Activated CD4-positive, alpha-beta memory T cell treated with anti-CD3 and anti-CD28 coated beads for 36 hours (primary cell): Measurements from ENCODE around the gene RGS10. TPM values are rescaled to one million over a fixed set of nuclear protein-coding genes. Genes with fewer than 3 reads are reported as not detected.

ENCODE experiments used
- CTCF ChIA-PET: fragments of 350-600 bp; sonication (Branson Sonifier 250); formaldehyde crosslinking; loops from one replicate; lab custom pipeline; 2021; ENCODE audit warnings: antibody characterized with exemption, inconsistent platforms; lab: Charles Lee
- POLR2A ChIA-PET: fragments of 350-600 bp; sonication (Branson Sonifier 250); formaldehyde crosslinking; loops from one replicate; lab custom pipeline; 2021; ENCODE audit warnings: antibody characterized with exemption; lab: Charles Lee
- DNase-seq: peaks from one replicate; pipeline ENCODE4 v3.0.0-alpha.2; 2020
- H3K27ac Mint-ChIP-seq: one replicate; pipeline ENCODE4 v1.8.0; 2021; ENCODE audit warnings: mixed read lengths
- H3K27me3 Mint-ChIP-seq: one replicate; pipeline ENCODE4 v1.8.0; 2021; ENCODE audit warnings: mixed read lengths
- H3K36me3 Mint-ChIP-seq: one replicate; pipeline ENCODE4 v1.8.0; 2021; ENCODE audit warnings: mixed read lengths
- H3K4me1 Mint-ChIP-seq: one replicate; pipeline ENCODE4 v1.8.0; 2021; ENCODE audit warnings: low read depth, mixed read lengths
- H3K4me3 Mint-ChIP-seq: one replicate; pipeline ENCODE4 v1.8.0; 2021; ENCODE audit warnings: mild to moderate bottlenecking, mixed read lengths
- H3K9me3 Mint-ChIP-seq: one replicate; pipeline ENCODE4 v1.8.0; 2021; ENCODE audit warnings: mixed read lengths
- intact Hi-C: fragments of 100-400 bp; cut with micrococcal nuclease; formaldehyde crosslinking; loops from one replicate; pipeline ENCODE4 v1.15.1; 2023
- total RNA-seq, 2 experiments: library from RNA; stranded (reverse); gene quantifications; one replicate each; pipeline ENCODE4 v1.2.3, GENCODE V29; 2021

RGS10 gene
- total RNA-seq, 2 experiments from 2014 or later, result 158 to 173 TPM

DNA sequence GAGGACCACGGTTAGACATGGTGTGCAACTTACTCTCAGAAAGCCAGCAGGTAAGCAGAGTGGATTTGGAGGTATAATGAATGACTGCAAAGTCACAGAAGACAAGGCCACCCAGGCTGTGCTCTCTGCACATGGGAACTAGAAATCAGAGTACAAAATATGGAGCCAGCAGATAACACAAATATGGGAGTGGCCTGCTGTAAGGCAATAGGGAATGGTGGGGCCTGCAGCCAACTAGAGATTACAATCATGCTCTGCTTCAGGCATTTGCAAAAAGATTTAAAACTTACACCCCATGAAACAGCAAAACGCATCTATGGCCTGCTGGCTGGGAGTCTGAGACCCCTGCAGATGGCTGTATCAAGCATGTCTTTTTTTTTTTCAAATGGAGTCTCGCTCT lies 47.0 kb downstream of the RGS10 start:
- Mint-ChIP-seq H3K4me1 (peaks cover 69% of the 10 kb centered on the region), H3K27ac (peak overlapping the region; percentile 6)

DNA sequence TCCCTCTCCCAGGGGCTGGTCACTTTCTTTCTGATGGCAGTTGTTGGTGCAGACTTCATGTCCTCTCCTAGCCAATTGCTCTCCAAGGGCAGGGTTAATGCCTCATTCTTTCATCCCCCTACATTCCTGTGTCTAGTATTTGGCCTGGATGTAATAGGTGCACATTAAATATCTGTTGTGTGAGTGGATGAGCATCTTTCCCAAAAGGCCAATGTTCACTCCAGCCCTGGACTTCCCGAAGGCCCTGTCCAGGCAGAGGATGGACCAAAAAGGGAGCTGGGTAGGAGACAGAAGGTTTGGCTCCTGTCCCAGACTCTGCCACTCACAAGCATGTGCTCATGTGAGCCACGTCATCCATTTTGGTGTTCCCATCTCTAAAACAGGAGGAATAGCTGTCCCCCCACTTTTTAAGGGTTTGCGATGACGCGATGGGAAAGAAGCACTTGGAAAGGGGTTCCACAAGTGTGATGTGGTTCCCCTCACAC lies 47.5 kb downstream of the RGS10 start:
- H3K27me3 Mint-ChIP-seq, result no peaks in the 10 kb centered on the region
- no peak overlapping the region for H3K4me3 Mint-ChIP-seq
- intact Hi-C loops, result no loop called here
- DNase-seq, result no peak
- POLR2A ChIA-PET, result no interaction called here
- peaks cover 68% of the 10 kb centered on the region for H3K4me1 Mint-ChIP-seq
- CTCF ChIA-PET, result interaction anchor here (0.7 to 1.6 kb wide), 5 partner anchors 20 to 296 kb away, joined by 3 to 6 read pairs (median 3); no protein-coding TSS in a partner anchor
- H3K27ac Mint-ChIP-seq, result peak overlapping the region; percentile 59
- no peaks in the 10 kb centered on the region for H3K9me3 Mint-ChIP-seq
- peaks cover 24% of the 10 kb centered on the region for H3K36me3 Mint-ChIP-seq

More for the DNA sequence above, 47.0 kb downstream of the RGS10 start:
- H3K4me3 Mint-ChIP-seq, result no peak overlapping the region
- intact Hi-C loops, result no loop called here
- no peaks in the 10 kb centered on the region for H3K27me3 Mint-ChIP-seq
- H3K9me3 Mint-ChIP-seq, result no peaks in the 10 kb centered on the region
- ChIA-PET POLR2A (no interaction called here), CTCF (interaction anchor here (1.6 kb wide), 1 partner anchor 50 kb away, joined by 6 read pairs; no protein-coding TSS in a partner anchor)
- peaks cover 26% of the 10 kb centered on the region for H3K36me3 Mint-ChIP-seq
- no peak for DNase-seq

DNA sequence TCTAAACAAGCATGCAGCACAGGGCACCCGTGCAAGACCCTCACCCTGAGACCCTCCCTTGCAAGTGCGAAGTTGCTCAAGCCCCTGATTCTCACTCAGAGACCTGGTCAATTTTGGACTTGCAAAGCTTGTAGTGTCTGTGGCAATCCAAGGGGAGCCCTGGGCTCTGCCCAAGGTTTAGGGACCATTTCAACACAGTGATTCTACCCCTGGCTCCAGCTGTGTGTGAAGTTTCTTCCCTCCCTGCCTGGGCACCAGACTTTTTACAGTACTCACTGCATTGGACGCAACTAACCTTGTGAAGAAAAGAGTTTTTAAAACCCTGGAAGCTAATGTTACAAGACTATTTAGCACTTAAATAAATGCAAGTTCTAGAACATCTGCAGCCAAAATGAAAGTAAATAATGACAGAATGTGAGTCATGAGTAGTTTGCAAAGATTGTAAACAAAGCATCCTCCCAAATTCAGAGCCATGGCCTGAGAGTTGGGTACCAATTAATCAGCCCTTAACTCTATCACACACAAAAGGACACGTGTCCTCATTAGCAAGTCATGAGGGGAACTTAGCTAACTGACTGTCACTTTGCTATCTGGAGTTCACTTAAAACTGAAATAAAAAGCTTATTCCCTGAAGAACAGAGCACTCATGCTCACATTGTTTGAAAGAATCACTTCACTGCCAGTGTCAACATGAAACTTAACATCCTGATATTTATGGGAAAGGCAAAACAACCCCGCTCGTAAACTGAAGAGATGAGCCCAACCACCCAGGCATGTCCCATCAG lies 48.1 kb downstream of the RGS10 start:
- ChIA-PET CTCF (interaction anchor here (0.7 to 1.6 kb wide), 5 partner anchors 20 to 295 kb away, joined by 3 to 6 read pairs (median 3); no protein-coding TSS in a partner anchor), POLR2A (interaction anchor here (1.0 to 1.6 kb wide), 2 partner anchors 23 to 48 kb away, joined by 3 to 5 read pairs; partner anchors contain the start of gene RGS10)
- peaks cover 67% of the 10 kb centered on the region for H3K4me1 Mint-ChIP-seq
- intact Hi-C loops, result no loop called here
- no peak for DNase-seq
- H3K36me3 Mint-ChIP-seq, result peaks cover 19% of the 10 kb centered on the region
- H3K27ac Mint-ChIP-seq, result peak overlapping the region; percentile 59
- H3K9me3 Mint-ChIP-seq, result no peaks in the 10 kb centered on the region
- no peaks in the 10 kb centered on the region for H3K27me3 Mint-ChIP-seq
- no peak overlapping the region for H3K4me3 Mint-ChIP-seq

DNA sequence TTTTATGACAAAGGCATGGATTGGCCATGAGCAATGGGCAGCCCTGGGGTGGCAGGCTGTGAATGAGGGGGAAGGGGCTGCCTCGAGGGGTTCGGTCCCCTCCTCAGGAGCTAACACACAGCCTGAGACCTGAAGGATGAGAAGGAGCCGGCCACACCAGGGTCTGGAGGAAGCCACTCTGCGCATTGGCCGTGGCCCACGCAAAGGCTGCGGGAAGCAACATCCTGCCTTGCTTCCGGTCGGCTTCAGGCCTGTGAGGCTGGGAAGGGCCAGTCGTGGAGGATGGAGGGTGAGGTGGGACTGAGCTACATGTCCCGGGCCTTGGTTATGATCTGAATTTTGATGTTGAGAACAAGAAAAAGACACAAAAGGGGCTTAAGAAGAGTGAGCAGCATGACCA lies 49.4 kb downstream of the RGS10 start:
- CTCF ChIA-PET, result no interaction called here
- Mint-ChIP-seq H3K4me1 (peaks cover 62% of the 10 kb centered on the region), H3K4me3 (no peak overlapping the region), H3K9me3 (no peaks in the 10 kb centered on the region), H3K27me3 (no peaks in the 10 kb centered on the region), H3K36me3 (peaks cover 7% of the 10 kb centered on the region), H3K27ac (peak overlapping the region; percentile 31)
- intact Hi-C loops, result no loop called here
- POLR2A ChIA-PET, result interaction anchor here (1.6 kb wide), 1 partner anchor 25 kb away, joined by 5 read pairs; no protein-coding TSS in a partner anchor
- DNase-seq, result peak; percentile 42

DNA sequence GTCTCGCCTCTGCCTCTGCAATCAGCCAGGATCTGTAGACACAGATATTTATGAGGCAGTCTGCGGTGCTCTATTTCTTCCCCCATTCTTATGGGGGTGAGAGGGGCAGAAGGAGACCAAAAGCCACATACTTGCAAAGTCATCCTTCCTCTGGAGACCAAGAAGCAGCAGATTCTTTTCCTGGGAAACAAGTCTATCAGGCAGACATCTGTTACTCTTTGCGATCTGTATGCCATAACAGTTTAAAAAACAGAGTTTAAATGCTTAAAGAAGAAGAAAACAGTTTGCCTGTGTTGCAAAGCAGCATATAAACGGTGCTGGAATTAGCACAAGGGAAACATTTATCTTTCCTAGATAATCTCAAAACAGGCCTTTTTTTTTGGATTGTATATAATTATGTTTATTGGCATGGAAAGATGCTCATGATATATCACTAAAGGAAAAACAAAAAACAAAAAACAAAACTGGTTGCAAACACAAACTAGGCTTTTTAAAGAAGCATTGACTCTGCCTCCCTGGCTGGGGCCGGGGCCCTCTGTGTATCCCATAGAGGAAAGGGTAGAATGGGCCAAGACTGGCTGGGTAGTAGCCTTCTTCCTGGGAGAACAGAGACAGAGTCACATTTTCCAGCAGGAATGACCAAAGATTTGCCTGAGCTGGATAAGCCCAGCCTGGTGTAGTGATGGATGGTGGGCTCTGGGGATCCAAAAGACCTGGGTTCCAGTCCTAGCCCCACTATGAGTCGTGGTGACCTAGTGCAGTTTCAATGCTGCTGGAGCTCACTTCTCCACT lies 50.4 kb downstream of the RGS10 start:
- no peak overlapping the region for H3K4me3 Mint-ChIP-seq
- H3K36me3 Mint-ChIP-seq, result peaks cover 2% of the 10 kb centered on the region
- intact Hi-C loops, result no loop called here
- no peak overlapping the region for H3K27ac Mint-ChIP-seq
- peaks cover 54% of the 10 kb centered on the region for H3K4me1 Mint-ChIP-seq
- CTCF ChIA-PET, result no interaction called here
- H3K27me3 Mint-ChIP-seq, result no peaks in the 10 kb centered on the region
- POLR2A ChIA-PET, result interaction anchor here (0.7 kb wide), 1 partner anchor 91 kb away, joined by 3 read pairs; no protein-coding TSS in a partner anchor
- H3K9me3 Mint-ChIP-seq, result no peaks in the 10 kb centered on the region
- DNase-seq, result no peak

DNA sequence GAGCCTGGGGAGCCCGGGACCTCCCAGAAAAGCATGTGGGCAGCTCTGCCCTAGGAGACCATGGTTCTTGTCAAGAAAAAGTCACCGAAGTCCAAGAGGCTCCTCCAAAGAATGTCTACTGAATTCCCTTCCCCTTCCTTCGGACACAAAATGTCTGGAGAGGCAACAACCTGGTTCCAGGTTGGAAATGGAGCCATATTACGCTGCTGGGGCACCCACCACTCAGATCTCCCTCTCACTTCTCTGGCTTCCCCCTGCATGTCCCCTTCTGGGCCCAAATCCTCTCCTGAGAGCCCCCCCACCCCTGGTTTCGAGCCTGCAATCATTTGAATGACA lies 52.6 kb downstream of the RGS10 start:
- no peaks in the 10 kb centered on the region for H3K9me3 Mint-ChIP-seq
- peaks cover 36% of the 10 kb centered on the region for H3K4me1 Mint-ChIP-seq
- peak overlapping the region; percentile 23 for H3K4me3 Mint-ChIP-seq
- no peak for DNase-seq
- no peaks in the 10 kb centered on the region for H3K36me3 Mint-ChIP-seq
- intact Hi-C loops, result loop anchor here (2.0 to 5.0 kb wide), 3 partner anchors 45 to 283 kb away; partner anchors contain the start of genes GRK5 and TIAL1
- ChIA-PET CTCF (interaction anchor here (0.6 to 4.1 kb wide), 21 partner anchors 10 to 458 kb away, joined by 3 to 29 read pairs (median 4); partner anchors contain the start of genes GRK5 and RGS10), POLR2A (interaction anchor here (0.6 kb wide), 2 partner anchors 9 to 53 kb away, joined by 3 read pairs; partner anchors contain the start of gene RGS10)
- peak overlapping the region; percentile 81 for H3K27ac Mint-ChIP-seq
- no peaks in the 10 kb centered on the region for H3K27me3 Mint-ChIP-seq

DNA sequence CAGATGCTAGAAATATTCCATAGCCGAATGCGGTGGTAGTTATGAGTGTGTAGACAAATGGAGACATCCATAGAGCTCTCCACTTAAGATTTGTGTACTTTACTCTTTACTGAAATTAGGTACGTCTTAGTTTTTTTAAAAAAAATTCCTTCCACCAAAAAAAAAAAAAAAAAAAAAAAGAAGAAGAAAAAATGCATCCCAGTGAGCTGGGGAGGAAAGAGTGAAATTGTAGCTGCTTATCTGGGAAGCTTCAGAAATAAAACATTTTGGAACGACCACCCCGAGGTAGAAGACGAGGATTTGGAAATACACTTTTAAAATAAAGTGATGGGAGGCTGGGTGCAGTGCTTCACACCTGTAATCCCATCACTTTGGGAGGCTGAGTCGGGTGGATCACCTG lies 53.8 kb downstream of the RGS10 start:
- Mint-ChIP-seq H3K4me1 (peaks cover 23% of the 10 kb centered on the region), H3K27me3 (no peaks in the 10 kb centered on the region), H3K4me3 (no peak overlapping the region), H3K36me3 (no peaks in the 10 kb centered on the region), H3K27ac (no peak overlapping the region), H3K9me3 (no peaks in the 10 kb centered on the region)
- ChIA-PET POLR2A (no interaction called here), CTCF (interaction anchor here (1.5 to 4.1 kb wide), 5 partner anchors 12 to 290 kb away, joined by 7 to 29 read pairs (median 17); partner anchors contain the start of genes GRK5 and RGS10)
- intact Hi-C loops, result loop anchor here (2.0 to 5.0 kb wide), 3 partner anchors 44 to 282 kb away; partner anchors contain the start of genes GRK5 and TIAL1
- DNase-seq, result no peak

DNA sequence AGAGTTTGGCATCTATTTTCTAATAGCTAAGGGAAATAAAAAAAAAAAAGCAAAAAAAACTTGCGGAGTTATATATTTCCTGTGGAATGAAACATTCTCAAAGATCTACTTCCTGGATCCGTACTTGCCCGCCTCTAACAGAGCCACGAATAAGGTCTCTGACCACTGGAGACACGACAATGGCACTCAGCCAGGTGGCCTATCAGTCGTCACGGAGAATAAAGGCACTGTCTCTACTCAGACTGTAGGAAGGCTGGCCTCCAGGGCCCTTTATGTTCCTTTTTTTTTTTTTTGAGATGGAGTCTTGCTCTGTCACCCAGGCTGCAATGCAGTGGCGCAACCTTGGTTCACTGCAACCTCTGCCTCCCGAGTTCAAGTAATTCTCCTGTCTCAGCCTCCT lies 58.7 kb downstream of the RGS10 start:
- intact Hi-C loops, result no loop called here
- ChIA-PET POLR2A (no interaction called here), CTCF (no interaction called here)
- Mint-ChIP-seq H3K9me3 (no peaks in the 10 kb centered on the region), H3K4me1 (peaks cover 13% of the 10 kb centered on the region), H3K27ac (no peak overlapping the region), H3K36me3 (no peaks in the 10 kb centered on the region), H3K27me3 (no peaks in the 10 kb centered on the region), H3K4me3 (no peak overlapping the region)
- no peak for DNase-seq

DNA sequence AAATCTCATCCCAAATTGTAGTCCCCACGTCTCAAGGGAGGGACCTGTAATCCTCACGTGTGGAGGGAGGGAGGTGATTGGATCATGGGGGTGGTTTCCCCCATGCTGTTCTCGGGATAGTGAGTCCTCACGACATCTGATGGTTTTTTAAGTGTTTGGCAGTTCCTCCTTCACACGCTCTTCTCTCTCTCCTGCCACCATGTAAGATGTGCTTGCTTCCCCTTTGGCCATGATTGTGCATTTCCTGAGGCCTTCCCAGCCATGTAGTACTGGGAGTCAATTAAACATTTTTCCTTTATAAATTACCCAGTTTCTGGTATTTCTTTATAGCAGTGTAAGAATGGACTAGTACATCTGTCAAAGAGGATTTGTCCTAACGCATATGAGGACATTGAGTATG lies 59.5 kb downstream of the RGS10 start:
- Mint-ChIP-seq H3K4me1 (peaks cover 18% of the 10 kb centered on the region), H3K9me3 (no peaks in the 10 kb centered on the region), H3K27me3 (no peaks in the 10 kb centered on the region), H3K27ac (no peak overlapping the region), H3K36me3 (no peaks in the 10 kb centered on the region), H3K4me3 (no peak overlapping the region)
- intact Hi-C loops, result no loop called here
- CTCF ChIA-PET, result no interaction called here
- DNase-seq, result no peak
- POLR2A ChIA-PET, result no interaction called here

DNA sequence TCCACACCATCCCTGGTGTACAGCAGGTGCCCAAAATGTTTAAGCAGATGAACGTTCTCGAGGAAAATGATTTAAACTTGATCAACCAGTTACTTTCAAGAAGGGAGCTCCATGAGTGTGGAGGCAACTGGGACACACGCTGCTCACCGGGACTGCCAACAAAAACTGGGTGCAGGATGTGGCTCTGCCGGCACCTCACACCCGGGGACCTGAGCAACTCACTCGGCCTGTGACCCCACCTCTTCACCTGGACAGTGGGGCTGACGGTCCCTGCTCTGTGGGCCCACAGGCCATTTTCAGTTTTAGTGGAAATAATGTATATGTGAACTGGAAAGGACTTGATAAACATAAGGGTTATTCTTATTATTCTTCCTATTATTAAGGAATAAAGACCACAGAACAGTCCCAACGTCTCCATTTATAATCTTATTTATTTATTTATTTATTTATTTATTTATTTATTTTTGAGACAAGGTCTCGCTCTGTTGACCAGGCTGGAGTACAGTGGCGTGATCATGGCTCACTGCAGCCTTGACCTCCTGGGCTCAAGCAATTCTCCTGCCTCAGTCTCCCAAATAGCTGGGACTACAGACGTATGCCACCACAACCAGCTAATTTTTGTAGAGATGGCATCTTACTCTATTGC lies 60.6 kb downstream of the RGS10 start:
- Mint-ChIP-seq H3K27ac (no peak overlapping the region), H3K27me3 (no peaks in the 10 kb centered on the region), H3K4me1 (peaks cover 29% of the 10 kb centered on the region), H3K4me3 (no peak overlapping the region), H3K36me3 (no peaks in the 10 kb centered on the region), H3K9me3 (no peaks in the 10 kb centered on the region)
- ChIA-PET POLR2A (no interaction called here), CTCF (interaction anchor here (0.5 to 1.0 kb wide), 2 partner anchors 37 to 94 kb away, joined by 4 read pairs; no protein-coding TSS in a partner anchor)
- intact Hi-C loops, result no loop called here
- no peak for DNase-seq

DNA sequence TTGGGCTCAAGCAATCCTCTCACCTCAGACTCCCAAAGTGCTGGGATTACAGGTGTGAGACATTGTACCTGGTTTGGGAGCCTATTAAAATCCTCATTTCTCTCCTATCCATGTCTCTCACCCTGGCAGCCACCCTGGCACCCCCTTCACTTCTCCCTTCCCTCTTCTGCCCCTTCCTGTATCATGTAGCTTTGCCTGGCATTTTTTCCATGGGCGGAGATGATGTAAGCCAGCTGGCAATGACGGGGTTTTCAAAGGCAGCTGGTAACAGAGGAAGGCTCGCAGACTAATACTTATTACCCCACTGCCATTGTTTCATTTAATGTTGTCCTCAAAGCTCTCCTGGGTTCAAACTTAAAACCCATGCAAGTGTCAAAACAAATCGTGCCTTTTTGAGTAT lies 61.9 kb downstream of the RGS10 start:
- Mint-ChIP-seq H3K36me3 (no peaks in the 10 kb centered on the region), H3K4me1 (peaks cover 33% of the 10 kb centered on the region), H3K27ac (no peak overlapping the region), H3K4me3 (no peak overlapping the region), H3K9me3 (no peaks in the 10 kb centered on the region), H3K27me3 (no peaks in the 10 kb centered on the region)
- intact Hi-C loops, result no loop called here
- no peak for DNase-seq
- ChIA-PET CTCF (interaction anchor here (0.6 to 3.1 kb wide), 3 partner anchors 9 to 281 kb away, joined by 3 to 14 read pairs (median 3); no protein-coding TSS in a partner anchor), POLR2A (interaction anchor here (0.6 to 1.3 kb wide), 2 partner anchors 9 to 1592 kb away, joined by 3 read pairs; no protein-coding TSS in a partner anchor)
